IMR-90 (cell line): ENCODE data around the gene MEIS3. TPM values are rescaled to one million over a fixed set of nuclear protein-coding genes. Genes with fewer than 3 reads are reported as not detected.

ENCODE experiments used
- ATAC-seq: fragments of 200-7000 bp; cut with Tn5 transposase; 2 replicates; pipeline ENCODE4 v1.9.1; 2020; ENCODE audit warnings: low read depth, mild to moderate bottlenecking, moderate library complexity
- BruUV-seq: library from RNA; stranded (reverse); fragments of 400-500 nt; replicated peaks from 2 replicates; lab custom pipeline; 2021; lab: Mats Ljungman, UMichigan
- CTCF ChIA-PET: fragments of 300-600 bp; formaldehyde crosslinking; extraction: SDS; loops from one replicate; lab custom pipeline; 2021; ENCODE audit warnings: antibody characterized with exemption; lab: Yijun Ruan, JAX
- POLR2A ChIA-PET: fragments of 300-600 bp; sonication (Branson Sonifier 250); formaldehyde crosslinking; loops from one replicate; lab custom pipeline; 2022; ENCODE audit warnings: antibody characterized with exemption; ENCODE audit not compliant: unreplicated experiment; lab: Charles Lee
- DNase-seq: peaks from one replicate; pipeline ENCODE4 v3.0.0; 2013
- H2AFZ ChIP-seq: replicated peaks from 2 replicates; pipeline ENCODE3; 2013; ENCODE audit warnings: low read length, mild to moderate bottlenecking; ENCODE audit not compliant: poor library complexity
- H2AK5ac ChIP-seq: 2 replicates; pipeline ENCODE4 v1.6.1; 2013; ENCODE audit warnings: low read depth, low read length, inconsistent platforms
- H2AK9ac ChIP-seq: replicated peaks from 2 replicates; pipeline ENCODE3; 2013; ENCODE audit warnings: mild to moderate bottlenecking, low read depth, low read length, moderate library complexity; ENCODE audit not compliant: poor library complexity
- H2BK120ac ChIP-seq: 2 replicates; pipeline ENCODE4 v1.6.1; 2013; ENCODE audit warnings: low read depth, low read length, inconsistent platforms
- H2BK15ac ChIP-seq: 3 replicates; pipeline ENCODE4 v1.6.1; 2013; ENCODE audit warnings: low read depth, low read length, inconsistent platforms
- H2BK20ac ChIP-seq: 2 replicates; pipeline ENCODE4 v1.6.1; 2013; ENCODE audit warnings: low read depth, mild to moderate bottlenecking, inconsistent platforms, low read length, moderate library complexity
- H2BK5ac ChIP-seq: 2 replicates; pipeline ENCODE4 v1.6.1; 2013; ENCODE audit warnings: mild to moderate bottlenecking, low read depth, low read length, inconsistent platforms; ENCODE audit not compliant: poor library complexity, severe bottlenecking
- H3K14ac ChIP-seq: replicated peaks from 2 replicates; pipeline ENCODE4 v1.6.1; 2013; ENCODE audit warnings: low read depth, low read length, inconsistent platforms
- H3K18ac ChIP-seq: 2 replicates; pipeline ENCODE4 v1.6.1; 2013; ENCODE audit warnings: low read depth, low read length, control low read depth
- H3K23ac ChIP-seq: 2 replicates; pipeline ENCODE4 v1.6.1; 2013; ENCODE audit warnings: low read depth, low read length, inconsistent platforms
- H3K27ac ChIP-seq: 2 replicates; pipeline ENCODE4 v1.5.1; 2013; ENCODE audit warnings: mild to moderate bottlenecking, control low read depth, low read length; ENCODE audit not compliant: insufficient read depth
- H3K27me3 ChIP-seq: 2 replicates; pipeline ENCODE4 v1.6.1; 2013; ENCODE audit warnings: low read length; ENCODE audit not compliant: control insufficient read depth, insufficient read depth
- H3K36me3 ChIP-seq: 2 replicates; pipeline ENCODE4 v1.6.1; 2013; ENCODE audit warnings: low read length, mixed read lengths; ENCODE audit not compliant: control insufficient read depth, insufficient read depth
- H3K4ac ChIP-seq: 2 replicates; pipeline ENCODE4 v1.6.1; 2013; ENCODE audit warnings: low read depth, low read length, inconsistent platforms
- H3K4me1 ChIP-seq: 2 replicates; pipeline ENCODE4 v1.6.1; 2013; ENCODE audit warnings: low read length, mixed read lengths; ENCODE audit not compliant: control insufficient read depth, insufficient read depth
- H3K4me2 ChIP-seq: 2 replicates; pipeline ENCODE4 v1.6.1; 2013; ENCODE audit warnings: low read depth, mild to moderate bottlenecking, control low read depth, low read length, moderate library complexity
- H3K4me3 ChIP-seq: 2 replicates; pipeline ENCODE4 v1.5.1; 2013; ENCODE audit warnings: low read depth, mild to moderate bottlenecking, control low read depth, low read length, moderate library complexity; ENCODE audit not compliant: insufficient read depth
- H3K56ac ChIP-seq: 2 replicates; pipeline ENCODE4 v1.6.1; 2013; ENCODE audit warnings: low read length, inconsistent platforms; ENCODE audit not compliant: insufficient read depth; ENCODE audit errors: extremely low read depth
- H3K79me1 ChIP-seq, 2 experiments: 2 replicates each; pipeline ENCODE4 v1.6.1; 2013; ENCODE audit warnings: low read length in 2 of 2, inconsistent platforms in 1 of 2, low read depth in 1 of 2
- H3K9ac ChIP-seq: 2 replicates; pipeline ENCODE4 v1.6.1; 2013; ENCODE audit warnings: low read depth, low read length, control low read depth
- H3K9me1 ChIP-seq: 2 replicates; pipeline ENCODE4 v1.6.1; 2013; ENCODE audit warnings: low read length, inconsistent platforms; ENCODE audit not compliant: insufficient read depth
- H3K9me3 ChIP-seq: 2 replicates; pipeline ENCODE4 v1.6.1; 2013; ENCODE audit warnings: low read length; ENCODE audit not compliant: control insufficient read depth, insufficient read depth
- H4K20me1 ChIP-seq: 2 replicates; pipeline ENCODE4 v1.6.1; 2013; ENCODE audit warnings: low read length, inconsistent platforms; ENCODE audit not compliant: insufficient read depth
- H4K5ac ChIP-seq: 2 replicates; pipeline ENCODE4 v1.6.1; 2013; ENCODE audit warnings: mild to moderate bottlenecking, low read depth, low read length, control low read depth
- H4K8ac ChIP-seq, 2 experiments: 2 replicates each; pipeline ENCODE4 v1.6.1; 2013; ENCODE audit warnings: low read depth in 2 of 2, low read length in 2 of 2, control low read depth in 1 of 2, inconsistent platforms in 1 of 2
- H4K91ac ChIP-seq: 2 replicates; pipeline ENCODE4 v1.6.1; 2013; ENCODE audit warnings: low read depth, low read length, inconsistent platforms; ENCODE audit not compliant: insufficient read depth
- BHLHE40 ChIP-seq: fragments of 150-350 bp; IDR thresholded peaks from 2 replicates; pipeline ENCODE4 v1.6.1; 2016; ENCODE audit warnings: mild to moderate bottlenecking, low read depth, low read length
- RCOR1 ChIP-seq: IDR thresholded peaks from 2 replicates; pipeline ENCODE4 v1.6.1; 2012; ENCODE audit warnings: mild to moderate bottlenecking, low read length, improper control_type of control experiment; ENCODE audit not compliant: insufficient replicate concordance
- WGBS, 2 experiments: methylation state at CpG; one replicate each; pipeline versions ENCODE4 v1.1.5 to v1.1.7; 2013; ENCODE audit warnings: missing lambda C conversion rate in 2 of 2; ENCODE audit not compliant: insufficient read length in 1 of 2; ENCODE audit errors: extremely low coverage in 2 of 2; 5-methylcytosine and 5-hydroxymethylcytosine counted together
- dilution Hi-C: fragments of 300-500 bp; cut with HindIII; formaldehyde crosslinking; loops from one replicate; pipeline ENCODE4 v1.14.3; 2018; ENCODE audit warnings: low sequenced_read_pairs; ENCODE audit not compliant: unreplicated experiment
- in situ Hi-C: fragments of 300-500 bp; cut with MboI; formaldehyde crosslinking; loops from 3 replicates; pipeline ENCODE4 v1.14.3; 2019; ENCODE audit warnings: low sequenced_read_pairs, inconsistent platforms, mixed read lengths
- intact Hi-C: fragments of 100-400 bp; cut with micrococcal nuclease; formaldehyde crosslinking; loops from 2 replicates; pipeline ENCODE4 v1.10.0; 2022
- polyA plus RNA-seq, 3 experiments: library from polyadenylated mRNA; depleted of rRNA; stranded (reverse); fragments of >200 nt; gene quantifications; 2 replicates each; pipeline ENCODE4 v1.2.3, GENCODE V29; 2012; ENCODE audit warnings: low replicate concordance in 1 of 3
- total RNA-seq: library from RNA; depleted of rRNA; stranded (reverse); fragments of >200 nt; gene quantifications from 2 replicates; pipeline ENCODE4 v1.2.3, GENCODE V29; 2012

Gene MEIS3
- total and polyA plus RNA-seq, 2 of the 4 experiments (the other 2 are of a cell fraction), result 32.4 to 33.0 TPM

- Histone ChIP-seq H3K79me1 (no peaks in the 10 kb centered on the region), H3K4me2 (peak overlapping the region; percentile 39), H3K4ac (no peak overlapping the region), H2BK20ac (no peak overlapping the region), H4K20me1 (no peaks in the 10 kb centered on the region), H2BK5ac (no peak overlapping the region), H3K18ac (no peak overlapping the region), H3K9me1 (no peaks in the 10 kb centered on the region), H3K4me1 (peaks cover 2% of the 10 kb centered on the region; the same call in 1 of the 2 replicates), H3K56ac (no peak overlapping the region), H3K9ac (no peak overlapping the region), H2AK5ac (no peak overlapping the region), H2AFZ (peak overlapping the region; percentile 61), H3K4me3 (peak overlapping the region; percentile 30; the same call in 1 of the 2 replicates), H4K8ac (no peak overlapping the region), H3K27me3 (peaks cover 66% of the 10 kb centered on the region), H3K9me3 (peaks cover 10% of the 10 kb centered on the region), H4K5ac (no peak overlapping the region), H3K14ac (no peak overlapping the region), H3K36me3 (no peaks in the 10 kb centered on the region), H2BK120ac (no peak overlapping the region), H4K91ac (no peak overlapping the region), H3K23ac (no peak overlapping the region), H2AK9ac (peak overlapping the region; percentile 1), H3K27ac (no peak overlapping the region), H2BK15ac (no peak overlapping the region)
- in situ Hi-C loops, result no loop called here
- intact Hi-C loops, result no loop called here
- dilution Hi-C loops, result no loop called here
- peak; percentile 22 for DNase-seq
- 7% methylated on average over 78 of the region's 95 CpGs; no CpG with 5 or more reads in 1 of the 2 experiments for WGBS, 2 experiments
- CTCF ChIA-PET, result no interaction called here
- no peak for TF ChIP-seq RCOR1
- TF ChIP-seq BHLHE40, result peak; percentile 72
- no TSS peak for BruUV-seq
- ATAC-seq, result peak; percentile 83
- POLR2A ChIA-PET, result no interaction called here
Measured at GRCh38 chr19:47447470-47448359, 28.4 kb upstream of the MEIS3 start.
